ENCODE data around the gene PHC1.

GRCh38 chr12:8903646-8904045 lies 10.7 kb upstream of the PHC1 start:
- no peak for TF ChIP-seq CTCF (optimal IDR thresholded peaks at IDR 0.05 in 1 of 3, IDR thresholded peaks at IDR 0.05 in 1 of 3, conservative IDR thresholded peaks at IDR 0.05 in 1 of 3; ENCODE audit: extremely low read depth in 1 of 3, insufficient read depth in 2 of 3, low read length in 3 of 3)
- TF ChIP-seq EZH2 (IDR thresholded peaks at IDR 0.05; ENCODE audit: low read length): no peak

All from keratinocyte (primary cell).